ENCODE measurements around the gene ALPI.

The ALPI gene

DNA sequence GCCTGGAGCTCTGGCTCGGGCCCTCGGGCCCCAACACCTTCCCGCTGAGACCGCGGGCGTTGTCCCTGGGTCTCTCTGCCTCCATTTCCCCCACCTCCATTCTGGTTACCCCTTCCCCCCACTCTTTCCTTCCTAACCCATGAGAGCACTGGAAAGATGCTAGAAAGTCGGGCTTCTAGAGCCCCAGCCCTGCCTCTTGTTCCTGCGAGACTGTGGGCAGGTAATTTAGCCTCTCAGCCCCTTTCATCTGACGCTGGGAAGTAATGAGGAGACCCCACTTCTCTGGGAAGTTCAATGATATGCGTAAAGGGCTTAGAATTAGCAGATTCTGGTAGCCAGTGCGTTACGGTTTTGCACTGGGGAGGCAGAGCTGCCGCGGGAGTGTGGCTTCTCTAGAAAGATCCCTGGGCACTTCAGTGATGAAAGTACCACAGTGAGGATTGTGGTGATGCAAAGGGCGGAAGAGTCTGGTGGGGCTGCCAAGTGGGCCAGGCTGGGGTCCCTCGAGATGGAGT lies 47.9 kb downstream of the ALPI start:
- no peak overlapping the region for H3K4me3 ChIP-seq (ENCODE audit: low read length)
- TF ChIP-seq, protein P1, sequence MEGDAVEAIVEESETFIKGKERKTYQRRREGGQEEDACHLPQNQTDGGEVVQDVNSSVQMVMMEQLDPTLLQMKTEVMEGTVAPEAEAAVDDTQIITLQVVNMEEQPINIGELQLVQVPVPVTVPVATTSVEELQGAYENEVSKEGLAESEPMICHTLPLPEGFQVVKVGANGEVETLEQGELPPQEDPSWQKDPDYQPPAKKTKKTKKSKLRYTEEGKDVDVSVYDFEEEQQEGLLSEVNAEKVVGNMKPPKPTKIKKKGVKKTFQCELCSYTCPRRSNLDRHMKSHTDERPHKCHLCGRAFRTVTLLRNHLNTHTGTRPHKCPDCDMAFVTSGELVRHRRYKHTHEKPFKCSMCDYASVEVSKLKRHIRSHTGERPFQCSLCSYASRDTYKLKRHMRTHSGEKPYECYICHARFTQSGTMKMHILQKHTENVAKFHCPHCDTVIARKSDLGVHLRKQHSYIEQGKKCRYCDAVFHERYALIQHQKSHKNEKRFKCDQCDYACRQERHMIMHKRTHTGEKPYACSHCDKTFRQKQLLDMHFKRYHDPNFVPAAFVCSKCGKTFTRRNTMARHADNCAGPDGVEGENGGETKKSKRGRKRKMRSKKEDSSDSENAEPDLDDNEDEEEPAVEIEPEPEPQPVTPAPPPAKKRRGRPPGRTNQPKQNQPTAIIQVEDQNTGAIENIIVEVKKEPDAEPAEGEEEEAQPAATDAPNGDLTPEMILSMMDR (conservative IDR thresholded peaks at IDR 0.05; ENCODE audit: low read depth, low read length), result no peak
- DNase-seq (ENCODE audit: low read depth), result no peak

DNA sequence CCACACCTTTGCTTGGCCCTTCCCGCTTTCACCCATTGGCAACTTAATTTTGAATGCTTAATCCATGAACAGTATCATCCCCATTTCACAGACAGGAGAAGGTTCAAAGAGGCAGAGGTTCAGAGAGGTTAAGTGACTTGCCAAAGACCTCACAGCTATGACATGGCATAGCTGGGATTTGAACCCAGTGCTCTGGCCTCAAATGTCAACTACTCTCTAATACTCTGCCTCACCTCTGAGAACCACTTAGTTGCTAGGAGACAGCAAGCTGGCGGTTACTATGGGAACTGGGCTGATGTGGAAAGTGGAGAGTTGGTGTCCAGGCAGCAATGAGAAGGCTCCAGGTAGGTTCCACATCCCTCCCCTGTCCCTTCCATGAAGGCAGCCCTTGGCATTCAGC lies 48.5 kb downstream of the ALPI start:
- TF ChIP-seq, protein P1 (conservative IDR thresholded peaks at IDR 0.05; ENCODE audit: low read depth, low read length), result no peak
- H3K4me3 ChIP-seq (ENCODE audit: low read length), result no peak overlapping the region
- no peak for DNase-seq (ENCODE audit: low read depth)

DNA sequence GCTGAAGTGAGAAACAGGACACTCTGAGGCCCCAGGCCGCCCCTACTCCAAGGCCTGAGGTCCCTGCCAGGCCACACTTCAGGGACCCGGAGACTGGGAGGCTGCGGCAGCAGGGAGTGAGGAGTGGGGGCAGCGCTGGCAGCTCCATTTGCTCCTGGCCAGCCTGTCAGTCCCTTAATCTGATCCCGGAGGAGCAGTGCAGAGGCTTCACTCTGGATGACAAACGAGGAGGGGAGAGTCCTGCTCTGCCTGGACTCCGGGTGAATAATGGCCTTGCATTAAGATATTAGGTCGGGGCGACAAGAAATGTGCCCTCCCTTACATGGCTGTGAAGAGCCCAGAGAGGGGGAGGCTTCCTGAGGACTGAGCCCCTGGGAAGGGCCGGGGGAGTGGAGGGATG lies 49.9 kb downstream of the ALPI start:
- no peak overlapping the region for H3K4me3 ChIP-seq (ENCODE audit: low read length)
- TF ChIP-seq, protein P1 (conservative IDR thresholded peaks at IDR 0.05; ENCODE audit: low read depth, low read length), result no peak
- DNase-seq (ENCODE audit: low read depth), result no peak

GRCh38 chr2:232506709-232507108 lies 50.8 kb downstream of the ALPI start:
- TF ChIP-seq, protein P1 (conservative IDR thresholded peaks at IDR 0.05; ENCODE audit: low read depth, low read length), result no peak
- DNase-seq (ENCODE audit: low read depth), result no peak
- no peak overlapping the region for H3K4me3 ChIP-seq (ENCODE audit: low read length)

GRCh38 chr2:232508251-232508650 lies 52.3 kb downstream of the ALPI start:
- DNase-seq (ENCODE audit: low read depth), result no peak
- no peak overlapping the region for H3K4me3 ChIP-seq (ENCODE audit: low read length)
- TF ChIP-seq, protein P1 (conservative IDR thresholded peaks at IDR 0.05; ENCODE audit: low read depth, low read length), result no peak

Measured in retinal pigment epithelial cell (primary cell).